H1 (cell line): ENCODE results near the gene TMEM63C. TPM values are rescaled to one million over a fixed set of nuclear protein-coding genes. Genes with fewer than 3 reads are reported as not detected.

Source experiments
- CTCF ChIA-PET: fragments of 300-600 bp; sonication (Branson Sonifier 250); formaldehyde crosslinking; loops from one replicate; lab custom pipeline; 2021; ENCODE audit not compliant: partially characterized antibody; lab: Charles Lee
- POLR2A ChIA-PET: fragments of 300-600 bp; sonication (Branson Sonifier 250); formaldehyde crosslinking; loops from one replicate; lab custom pipeline; 2021; ENCODE audit warnings: inconsistent platforms; ENCODE audit not compliant: partially characterized antibody; lab: Charles Lee
- DNase-seq, 2 experiments: peaks; one replicate each; pipeline versions ENCODE4 v3.0.0 to v3.0.0-alpha.2; 2010 to 2022; ENCODE audit warnings: low spot score in 2 of 2, low read depth in 1 of 2, mixed read lengths in 1 of 2
- FAIRE-seq: peaks from 2 replicates; lab custom pipeline; 2011; peaks lifted over from hg19 to GRCh38; lab: Jason Lieb, UNC
- H2AFZ ChIP-seq: 2 replicates; pipeline ENCODE4 v1.8.1; 2012; ENCODE audit warnings: low read length, inconsistent platforms
- H2AK5ac ChIP-seq: 2 replicates; pipeline ENCODE4 v1.6.1; 2013; ENCODE audit warnings: low read depth, low read length
- H2BK120ac ChIP-seq: replicated peaks from 2 replicates; pipeline ENCODE3; 2013; ENCODE audit warnings: low read depth, low read length, inconsistent platforms
- H2BK12ac ChIP-seq: 2 replicates; pipeline ENCODE4 v1.6.1; 2013; ENCODE audit warnings: low read depth, low read length
- H2BK15ac ChIP-seq: 2 replicates; pipeline ENCODE4 v1.6.1; 2013; ENCODE audit warnings: low read length
- H2BK20ac ChIP-seq: 2 replicates; pipeline ENCODE4 v1.6.1; 2013; ENCODE audit warnings: low read length
- H2BK5ac ChIP-seq: 2 replicates; pipeline ENCODE4 v1.6.1; 2013; ENCODE audit warnings: low read depth, low read length
- H3K14ac ChIP-seq: 2 replicates; pipeline ENCODE4 v1.6.1; 2013; ENCODE audit warnings: inconsistent platforms; ENCODE audit not compliant: insufficient read length
- H3K18ac ChIP-seq: 2 replicates; pipeline ENCODE4 v1.6.1; 2013; ENCODE audit warnings: low read length; ENCODE audit errors: extremely low read depth
- H3K23ac ChIP-seq: 2 replicates; pipeline ENCODE4 v1.6.1; 2013; ENCODE audit warnings: inconsistent platforms; ENCODE audit not compliant: insufficient read length
- H3K23me2 ChIP-seq: 2 replicates; pipeline ENCODE4 v1.6.1; 2013; ENCODE audit warnings: low read depth, low read length
- H3K27ac ChIP-seq: 2 replicates; pipeline ENCODE4 v1.6.1; 2011; ENCODE audit warnings: low read depth, low read length, inconsistent platforms
- H3K27me3 ChIP-seq, 4 experiments: replicated peaks in 1 of 4; 1 replicate in 1 of 4; 2 replicates in 3 of 4; pipeline versions ENCODE4 v1.6.1 to v1.8.1; 2011 to 2013; ENCODE audit warnings: low read length in 3 of 4, mild to moderate bottlenecking in 3 of 4, inconsistent platforms in 2 of 4, mixed read lengths in 2 of 4, moderate library complexity in 1 of 4; ENCODE audit not compliant: control insufficient read depth in 3 of 4, insufficient read depth in 3 of 4; ENCODE audit errors: extremely low read depth in 1 of 4
- H3K36me3 ChIP-seq, 4 experiments: 2 replicates each; pipeline versions ENCODE4 v1.6.1 to v1.8.1; 2011 to 2013; ENCODE audit warnings: mild to moderate bottlenecking in 4 of 4, low read length in 3 of 4, moderate library complexity in 2 of 4, control low read depth in 1 of 4, inconsistent platforms in 1 of 4; ENCODE audit not compliant: insufficient read depth in 4 of 4, control insufficient read depth in 2 of 4
- H3K4ac ChIP-seq: replicated peaks from 2 replicates; pipeline ENCODE3; 2013; ENCODE audit warnings: low read length, low read depth, mixed read lengths, inconsistent platforms; ENCODE audit not compliant: insufficient read length
- H3K4me1 ChIP-seq, 4 experiments: replicated peaks in 1 of 4; 1 replicate in 1 of 4; 2 replicates in 3 of 4; pipeline versions ENCODE4 v1.6.1 to v1.8.1; 2011 to 2013; ENCODE audit warnings: low read length in 3 of 4, inconsistent platforms in 2 of 4, mixed read lengths in 1 of 4; ENCODE audit not compliant: insufficient read depth in 4 of 4, control insufficient read depth in 3 of 4
- H3K4me2 ChIP-seq, 2 experiments: 2 replicates each; pipeline versions ENCODE4 v1.6.1 to v1.8.1; 2011 to 2013; ENCODE audit warnings: low read depth in 2 of 2, low read length in 2 of 2, control low read depth in 1 of 2, inconsistent platforms in 1 of 2, mild to moderate bottlenecking in 1 of 2; ENCODE audit not compliant: insufficient read depth in 1 of 2
- H3K4me3 ChIP-seq, 4 experiments: fragments of 200-600, 300-600 bp in 1 of 4; sonication (generic), shearing (Covaris generic), sonication (Bioruptor Twin) in 1 of 4; 2 replicates each; pipeline versions ENCODE4 v1.5.1 to v1.8.1; 2011 to 2016; ENCODE audit warnings: low read length in 4 of 4, low read depth in 3 of 4, control low read depth in 2 of 4, inconsistent platforms in 2 of 4, mild to moderate bottlenecking in 2 of 4, mixed read lengths in 1 of 4, moderate library complexity in 1 of 4; ENCODE audit not compliant: insufficient read depth in 2 of 4; ENCODE audit errors: extremely low read depth in 1 of 4
- H3K56ac ChIP-seq: replicated peaks from 2 replicates; pipeline ENCODE3; 2013; ENCODE audit warnings: low read depth, mild to moderate bottlenecking, mixed read lengths, low read length, inconsistent platforms; ENCODE audit not compliant: insufficient read length
- H3K79me1 ChIP-seq: 2 replicates; pipeline ENCODE4 v1.6.1; 2013; ENCODE audit warnings: low read depth, low read length, control low read depth
- H3K79me2 ChIP-seq, 2 experiments: 2 replicates each; pipeline versions ENCODE4 v1.6.1 to v1.8.1; 2012 to 2013; ENCODE audit warnings: low read length in 2 of 2, mild to moderate bottlenecking in 2 of 2, inconsistent platforms in 1 of 2; ENCODE audit not compliant: insufficient read depth in 2 of 2, control insufficient read depth in 1 of 2
- H3K9ac ChIP-seq, 4 experiments: replicated peaks in 1 of 4; 1 replicate in 1 of 4; 2 replicates in 3 of 4; pipeline versions ENCODE4 v1.6.1 to v1.8.1; 2011 to 2013; ENCODE audit warnings: low read depth in 3 of 4, low read length in 3 of 4, control low read depth in 2 of 4, mild to moderate bottlenecking in 2 of 4, moderate library complexity in 2 of 4, inconsistent platforms in 1 of 4; ENCODE audit errors: extremely low read depth in 1 of 4
- H3K9me3 ChIP-seq, 2 experiments: 2 replicates each; pipeline versions ENCODE4 v1.6.1 to v1.8.1; 2012 to 2013; ENCODE audit warnings: mild to moderate bottlenecking in 2 of 2, moderate library complexity in 2 of 2, control low read depth in 1 of 2, inconsistent platforms in 1 of 2, low read depth in 1 of 2, low read length in 1 of 2, mixed read lengths in 1 of 2; ENCODE audit not compliant: insufficient read depth in 2 of 2
- H4K20me1 ChIP-seq, 2 experiments: replicated peaks in 1 of 2; 2 replicates each; pipeline versions ENCODE3 to v1.8.1; 2011 to 2013; ENCODE audit warnings: inconsistent platforms in 2 of 2, low read length in 2 of 2, mild to moderate bottlenecking in 1 of 2; ENCODE audit not compliant: insufficient read depth in 2 of 2, control insufficient read depth in 1 of 2
- H4K5ac ChIP-seq: 2 replicates; pipeline ENCODE4 v1.6.1; 2013; ENCODE audit warnings: low read length, low read depth, mixed read lengths, inconsistent platforms; ENCODE audit not compliant: insufficient read length
- H4K8ac ChIP-seq: 2 replicates; pipeline ENCODE4 v1.8.0; 2013; ENCODE audit warnings: mild to moderate bottlenecking, moderate library complexity, low read length, inconsistent platforms; ENCODE audit not compliant: insufficient read depth; ENCODE audit errors: extremely low read depth
- H4K91ac ChIP-seq: replicated peaks from 2 replicates; pipeline ENCODE3; 2013; ENCODE audit warnings: low read length, mixed read lengths, inconsistent platforms; ENCODE audit not compliant: insufficient read length
- BACH1 ChIP-seq: IDR thresholded peaks from 2 replicates; pipeline ENCODE4 v1.6.1; 2012; ENCODE audit warnings: low read length, improper control_type of control experiment
- CBX8 ChIP-seq: fragments of 300-800, 300-1000 bp; sonication (generic); IDR thresholded peaks from 2 replicates; pipeline ENCODE4 v1.7.1; 2016; ENCODE audit warnings: low read depth, low read length, borderline replicate concordance
- CHD2 ChIP-seq: IDR thresholded peaks from 2 replicates; pipeline ENCODE4 v1.6.1; 2012; ENCODE audit warnings: low read length, improper control_type of control experiment
- EGR1 ChIP-seq: IDR thresholded peaks from 2 replicates; pipeline ENCODE4 v1.6.1; 2011; ENCODE audit warnings: low read depth, low read length, borderline replicate concordance
- FOSL1 ChIP-seq: IDR thresholded peaks from 2 replicates; pipeline ENCODE4 v1.6.1; 2011; ENCODE audit warnings: mild to moderate bottlenecking, low read depth, low read length, moderate library complexity; ENCODE audit not compliant: insufficient read depth
- GTF2F1 ChIP-seq: IDR thresholded peaks from 2 replicates; pipeline ENCODE4 v1.6.1; 2012; ENCODE audit warnings: low read depth, low read length, improper control_type of control experiment, borderline replicate concordance
- HDAC6 ChIP-seq: IDR thresholded peaks from one replicate; pipeline ENCODE4 v1.7.1; 2012; ENCODE audit warnings: low read depth, mild to moderate bottlenecking, inconsistent platforms, low read length, moderate library complexity
- KDM1A ChIP-seq: fragments of 200-600, 300-600 bp; sonication (generic); IDR thresholded peaks from 2 replicates; pipeline ENCODE4 v1.7.1; 2016; ENCODE audit warnings: mild to moderate bottlenecking, low read length, borderline replicate concordance
- KDM5A ChIP-seq: fragments of 200-600 bp; IDR thresholded peaks from 2 replicates; pipeline ENCODE4 v1.7.1; 2012; ENCODE audit warnings: mild to moderate bottlenecking, low read length, inconsistent platforms, mixed read lengths
- PHF8 ChIP-seq: fragments of 200-600 bp; sonication (generic); conservative IDR thresholded peaks from 2 replicates; pipeline ENCODE4 v1.7.1; 2012; ENCODE audit warnings: low read depth, mild to moderate bottlenecking, inconsistent platforms, low read length, moderate library complexity
- RNF2 ChIP-seq: fragments of 200-900, 300-1000 bp; sonication (generic); IDR thresholded peaks from 2 replicates; pipeline ENCODE4 v1.7.1; 2016; ENCODE audit warnings: borderline replicate concordance, low read depth, mild to moderate bottlenecking, antibody characterized with exemption, low read length; ENCODE audit not compliant: poor library complexity, severe bottlenecking; ENCODE audit errors: missing control alignments
- TAF1 ChIP-seq: IDR thresholded peaks from 2 replicates; pipeline ENCODE4 v1.6.1; 2011; ENCODE audit warnings: mild to moderate bottlenecking, low read depth, low read length
- WGBS, 2 experiments: shearing (Covaris generic) in 1 of 2; methylation state at CpG; one replicate each; pipeline versions ENCODE4 v1.1.6 to v1.1.7; 2013 to 2015; ENCODE audit warnings: low lambda C conversion rate in 2 of 2, mixed read lengths in 2 of 2, inconsistent platforms in 1 of 2, low coverage in 1 of 2, missing lambda C conversion rate in 1 of 2; ENCODE audit not compliant: insufficient replicate concordance in 2 of 2, insufficient coverage in 1 of 2, insufficient read length in 1 of 2; ENCODE audit errors: extremely low coverage in 1 of 2, missing lambda C conversion rate in 1 of 2; 5-methylcytosine and 5-hydroxymethylcytosine counted together
- polyA plus RNA-seq, 7 experiments: library from polyadenylated mRNA; depleted of rRNA in 3 of 7; stranded (reverse) in 5 of 7; unstranded in 2 of 7; fragments of >200 nt in 5 of 7; fragments of 200-250 nt in 2 of 7; gene quantifications; 1 replicate in 5 of 7; 2 replicates in 1 of 7; 4 replicates in 1 of 7; pipeline versions ENCODE4 v1.2.1 to v1.2.3, GENCODE V29; 2011 to 2013; ENCODE audit warnings: missing spikeins in 2 of 7, mixed read lengths in 2 of 7
- total RNA-seq: library from RNA; stranded (reverse); fragmentation: NEBNext Ultra II Directional; extraction: Animal tissue kit (Norgen Biotek cat#: 25700); gene quantifications from 2 replicates; pipeline ENCODE4 v1.2.1, GENCODE V29; 2021

TMEM63C gene
- total and polyA plus RNA-seq, 2 of the 8 experiments (the other 6 are each of a cell fraction or from before 2014, with no cell fraction given) = 3.0 to 7.6 TPM

DNA sequence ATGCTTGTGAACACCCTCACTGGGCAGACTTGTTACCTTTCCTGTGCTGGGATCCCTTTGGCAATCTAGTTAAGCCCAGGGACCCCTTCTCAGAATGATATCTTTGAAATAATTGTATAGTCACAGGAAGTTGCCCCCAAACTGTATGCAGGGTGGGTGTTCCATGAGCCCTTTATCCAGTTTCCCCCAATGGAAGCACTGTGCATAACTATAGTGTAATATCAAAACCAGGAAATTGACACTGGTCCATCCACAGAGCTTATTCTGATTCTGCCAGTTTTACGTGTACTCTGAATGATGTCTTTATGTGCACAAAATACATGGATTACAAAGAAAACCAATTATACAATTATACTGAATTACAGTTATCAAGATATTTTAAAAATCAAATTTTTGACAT, 65.2 kb downstream of the TMEM63C start:
- Histone ChIP-seq H2BK20ac (no peak overlapping the region), H3K9ac (no peak overlapping the region)
- TF ChIP-seq RNF2 = no peak
- TF ChIP-seq TAF1 = no peak
- TF ChIP-seq HDAC6 = no peak
- no peak for TF ChIP-seq CHD2
- no peak for TF ChIP-seq EGR1
- no peak for TF ChIP-seq PHF8
- no peak for TF ChIP-seq FOSL1
- no peak for TF ChIP-seq KDM5A
- TF ChIP-seq GTF2F1 = no peak
- no peak for TF ChIP-seq KDM1A
- no peak for TF ChIP-seq CBX8
- TF ChIP-seq BACH1 = no peak
- TF ChIP-seq, all 59 proteins: peak for 0
- H2BK5ac ChIP-seq = no peak overlapping the region
- no peak overlapping the region for H2BK120ac ChIP-seq
- no peak overlapping the region for H3K4me2 ChIP-seq
- H4K8ac ChIP-seq = no peak overlapping the region
- no peak overlapping the region for H4K91ac ChIP-seq
- H3K23ac ChIP-seq = no peak overlapping the region
- H3K27ac ChIP-seq = no peak overlapping the region
- no peak overlapping the region for H2AK5ac ChIP-seq
- H3K14ac ChIP-seq = no peak overlapping the region
- peaks cover 0 to 2% of the 10 kb centered on the region in 2 experiments for H4K20me1 ChIP-seq
- no peaks in the 10 kb centered on the region; a peak in 4 of 8 replicates for H3K36me3 ChIP-seq
- POLR2A ChIA-PET = no interaction called here
- CTCF ChIA-PET = interaction anchor here (0.6 to 3.1 kb wide), 25 partner anchors 10 to 1261 kb away, joined by 3 to 26 read pairs (median 5); partner anchors contain the start of gene IFT43
- no peak overlapping the region for H3K56ac ChIP-seq
- no peak overlapping the region for H4K5ac ChIP-seq
- H3K79me1 ChIP-seq = no peaks in the 10 kb centered on the region
- no peaks in the 10 kb centered on the region for H3K9me3 ChIP-seq
- no peaks in the 10 kb centered on the region; a peak in 1 of 7 replicates for H3K4me1 ChIP-seq
- H2BK12ac ChIP-seq = no peak overlapping the region
- no peak overlapping the region for H3K4ac ChIP-seq
- 100% methylated on average over 1 of the region's 1 CpG; no CpG with 5 or more reads in 1 of the 2 experiments for WGBS, 2 experiments
- H2AFZ ChIP-seq = no peak overlapping the region
- no peaks in the 10 kb centered on the region for H3K23me2 ChIP-seq
- no peaks in the 10 kb centered on the region for H3K79me2 ChIP-seq
- no peak for FAIRE-seq
- no peak for DNase-seq
- H3K4me3 ChIP-seq = no peak overlapping the region
- H3K18ac ChIP-seq = no peak overlapping the region
- H2BK15ac ChIP-seq = no peak overlapping the region
- H3K27me3 ChIP-seq = no peaks in the 10 kb centered on the region
